BJ (cell line): ENCODE data around the gene HAO1. TPM values are rescaled to one million over a fixed set of nuclear protein-coding genes. Genes with fewer than 3 reads are reported as not detected.

Source experiments
- CTCF ChIA-PET: fragments of 350-600 bp; formaldehyde crosslinking; extraction: SDS; loops from one replicate; lab custom pipeline; 2021; ENCODE audit warnings: antibody characterized with exemption, inconsistent platforms; lab: Yijun Ruan, JAX
- POLR2A ChIA-PET: fragments of 300-600 bp; sonication (Branson Sonifier 250); formaldehyde crosslinking; extraction: SDS; loops from one replicate; lab custom pipeline; 2021; ENCODE audit warnings: antibody characterized with exemption; lab: Charles Lee
- DNase-seq: peaks from one replicate; pipeline ENCODE4 v3.0.0-alpha.2; 2011; ENCODE audit warnings: low read depth
- H3K27me3 ChIP-seq: 2 replicates; pipeline ENCODE4 v1.6.0; 2011; ENCODE audit warnings: low read length; ENCODE audit not compliant: control insufficient read depth, insufficient read depth
- H3K36me3 ChIP-seq: 2 replicates; pipeline ENCODE4 v1.5.1; 2011; ENCODE audit warnings: low read length; ENCODE audit not compliant: control insufficient read depth, insufficient read depth
- H3K4me3 ChIP-seq: 2 replicates; pipeline ENCODE4 v1.5.1; 2011; ENCODE audit warnings: low read depth, mild to moderate bottlenecking, control low read depth, low read length
- polyA plus RNA-seq: library from polyadenylated mRNA; depleted of rRNA; stranded (reverse); fragments of >200 nt; gene quantifications from 2 replicates; pipeline ENCODE4 v1.2.3, GENCODE V29; 2011
- TF ChIP-seq, protein P1 (sequence below): IDR thresholded peaks from 2 replicates; pipeline ENCODE4 v1.5.1; 2011; ENCODE audit warnings: low read depth, mild to moderate bottlenecking, control low read depth, inconsistent platforms, low read length, moderate library complexity; ENCODE audit not compliant: insufficient read depth

The HAO1 gene
- polyA plus RNA-seq, 1 experiment = not detected

GRCh38 chr20:7879883-7880282 lies 60.4 kb downstream of the HAO1 start:
- CTCF ChIA-PET = interaction anchor here (1.5 kb wide), 1 partner anchor 57 kb away, joined by 4 read pairs; no protein-coding TSS in a partner anchor
- TF ChIP-seq, protein P1, sequence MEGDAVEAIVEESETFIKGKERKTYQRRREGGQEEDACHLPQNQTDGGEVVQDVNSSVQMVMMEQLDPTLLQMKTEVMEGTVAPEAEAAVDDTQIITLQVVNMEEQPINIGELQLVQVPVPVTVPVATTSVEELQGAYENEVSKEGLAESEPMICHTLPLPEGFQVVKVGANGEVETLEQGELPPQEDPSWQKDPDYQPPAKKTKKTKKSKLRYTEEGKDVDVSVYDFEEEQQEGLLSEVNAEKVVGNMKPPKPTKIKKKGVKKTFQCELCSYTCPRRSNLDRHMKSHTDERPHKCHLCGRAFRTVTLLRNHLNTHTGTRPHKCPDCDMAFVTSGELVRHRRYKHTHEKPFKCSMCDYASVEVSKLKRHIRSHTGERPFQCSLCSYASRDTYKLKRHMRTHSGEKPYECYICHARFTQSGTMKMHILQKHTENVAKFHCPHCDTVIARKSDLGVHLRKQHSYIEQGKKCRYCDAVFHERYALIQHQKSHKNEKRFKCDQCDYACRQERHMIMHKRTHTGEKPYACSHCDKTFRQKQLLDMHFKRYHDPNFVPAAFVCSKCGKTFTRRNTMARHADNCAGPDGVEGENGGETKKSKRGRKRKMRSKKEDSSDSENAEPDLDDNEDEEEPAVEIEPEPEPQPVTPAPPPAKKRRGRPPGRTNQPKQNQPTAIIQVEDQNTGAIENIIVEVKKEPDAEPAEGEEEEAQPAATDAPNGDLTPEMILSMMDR = no peak
- Histone ChIP-seq H3K27me3 (no peaks in the 10 kb centered on the region), H3K36me3 (no peaks in the 10 kb centered on the region), H3K4me3 (no peak overlapping the region)
- POLR2A ChIA-PET = no interaction called here
- no peak for DNase-seq

DNA sequence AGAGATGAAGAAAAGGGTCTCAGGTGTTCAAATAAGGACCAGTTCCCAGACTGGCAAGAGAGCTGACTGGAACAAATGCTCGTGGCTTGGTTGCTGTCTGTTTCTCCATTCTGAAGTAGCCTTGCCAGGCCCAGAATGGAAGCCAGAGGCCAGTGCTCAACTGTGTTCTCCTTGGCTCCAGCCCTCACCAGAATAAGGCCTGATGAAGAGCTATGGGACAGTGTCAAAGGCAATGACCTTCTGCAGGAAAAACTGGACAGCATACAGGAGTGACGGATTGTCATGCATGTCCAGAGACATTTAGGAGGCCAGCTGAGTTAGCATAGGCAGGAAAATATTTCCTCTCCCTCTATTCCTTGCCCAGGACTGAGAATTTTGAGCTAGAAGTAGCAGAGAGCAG lies 72.2 kb downstream of the HAO1 start:
- TF ChIP-seq, protein P1 = no peak
- CTCF ChIA-PET = interaction anchor here (0.8 to 2.2 kb wide), 2 partner anchors 8 to 1082 kb away, joined by 3 to 12 read pairs; no protein-coding TSS in a partner anchor
- no peak for DNase-seq
- H3K27me3 ChIP-seq = 0 out of 2 replicates have a peak, but pooled peaks cover 1% of the 10 kb centered on the region
- no peak overlapping the region for H3K4me3 ChIP-seq
- POLR2A ChIA-PET = no interaction called here
- H3K36me3 ChIP-seq = no peaks in the 10 kb centered on the region

GRCh38 chr20:7866285-7866684 lies 74.0 kb downstream of the HAO1 start:
- ChIA-PET CTCF (interaction anchor here (1.1 kb wide), 1 partner anchor 15 kb away, joined by 3 read pairs; no protein-coding TSS in a partner anchor), POLR2A (no interaction called here)
- Histone ChIP-seq H3K36me3 (no peaks in the 10 kb centered on the region), H3K4me3 (no peak overlapping the region), H3K27me3 (peaks cover 1% of the 10 kb centered on the region; the same call in 1 of the 2 replicates)
- TF ChIP-seq, protein P1 = no peak
- DNase-seq = no peak

DNA sequence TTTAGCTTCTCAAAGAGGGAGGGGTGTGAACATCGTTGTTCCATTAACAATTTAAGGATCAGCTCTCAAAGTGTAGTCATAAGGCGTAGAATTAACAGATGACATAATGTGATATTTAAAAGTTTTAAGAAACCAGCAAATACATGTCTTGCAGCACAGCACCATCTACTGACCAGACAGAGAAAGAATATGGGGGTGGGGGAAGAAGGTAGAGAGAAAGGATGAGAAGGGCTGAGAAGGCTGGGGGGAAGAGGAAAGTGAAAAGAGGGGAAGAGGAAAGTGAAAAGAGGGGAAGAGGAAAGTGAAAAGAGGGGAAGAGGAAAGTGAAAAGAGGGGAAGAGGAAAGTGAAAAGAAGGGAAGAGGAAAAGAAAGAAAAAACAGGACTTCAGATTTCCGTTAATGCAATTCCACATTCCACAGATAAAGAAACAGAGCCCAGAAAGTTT lies 80.9 kb downstream of the HAO1 start:
- POLR2A ChIA-PET = no interaction called here
- H3K36me3 ChIP-seq = no peaks in the 10 kb centered on the region
- H3K4me3 ChIP-seq = no peak overlapping the region
- DNase-seq = no peak
- CTCF ChIA-PET = interaction anchor here (0.6 to 2.4 kb wide), 29 partner anchors 9 to 1504 kb away, joined by 3 to 12 read pairs (median 3); no protein-coding TSS in a partner anchor
- no peaks in the 10 kb centered on the region; the same call in 1 of the 2 replicates for H3K27me3 ChIP-seq
- TF ChIP-seq, protein P1 = peak; percentile 73

DNA sequence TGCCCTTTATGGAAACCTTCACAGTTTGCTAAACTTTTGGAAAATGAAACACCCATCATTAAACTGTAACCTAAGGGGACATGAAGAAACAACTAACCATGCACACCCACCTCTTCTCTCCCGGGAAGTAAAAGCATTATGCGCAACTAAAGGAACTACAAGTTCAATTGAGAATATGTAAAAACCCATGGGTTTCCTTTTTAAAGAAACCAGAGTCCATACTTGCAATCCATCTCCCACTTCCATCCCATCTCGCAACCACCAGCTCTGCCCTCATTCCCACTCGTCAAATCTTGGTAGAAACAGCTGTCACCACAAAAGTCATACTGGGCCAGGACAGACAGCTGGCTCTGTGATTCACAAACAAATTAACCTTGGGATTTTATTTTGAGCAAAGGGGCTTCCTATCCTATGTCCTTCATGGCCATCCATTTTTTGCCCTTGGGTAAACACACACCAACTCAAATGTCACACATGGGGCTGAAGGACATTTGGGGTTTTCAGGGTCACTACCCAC lies 81.5 kb downstream of the HAO1 start:
- no peak for DNase-seq
- CTCF ChIA-PET = interaction anchor here (0.6 to 2.4 kb wide), 19 partner anchors 10 to 1089 kb away, joined by 3 to 12 read pairs (median 3); no protein-coding TSS in a partner anchor
- TF ChIP-seq, protein P1 = no peak
- no peaks in the 10 kb centered on the region; the same call in 1 of the 2 replicates for H3K27me3 ChIP-seq
- POLR2A ChIA-PET = no interaction called here
- no peak overlapping the region for H3K4me3 ChIP-seq
- no peaks in the 10 kb centered on the region for H3K36me3 ChIP-seq
